DMS 273 (cell line): ENCODE measurements around the gene KRTAP1-4.
"Not testable (repeated sequence)": the region's sequence is repeated elsewhere in the genome, so short reads cannot be mapped to it uniquely, and the experiment has no call there.

Experiments used
- DNase-seq: peaks from one replicate; lab custom pipeline; 2025; ENCODE audit not compliant: unreplicated experiment; lab: John Stamatoyannopoulos, UW

Gene KRTAP1-4

GRCh38 chr17:41029633-41030245 is at the start of gene KRTAP1-4:
Gene KRTAP1-4 (minus strand): TSS chr17:41030195. CDS start chr17:41030078, 117 bp downstream.
- DNase-seq, result peak; percentile 3

GRCh38 chr17:41076788-41077187 is 46.8 kb upstream of the KRTAP1-4 start:
- no peak for DNase-seq

- no peak for DNase-seq
These were observed 43.7 kb upstream of the KRTAP1-4 start for GRCh38 chr17:41073676-41074075.

GRCh38 chr17:41071606-41072360 is 41.8 kb upstream of the KRTAP1-4 start:
- DNase-seq, result peak; percentile 70

- no peak for DNase-seq
These were observed 39.0 kb upstream of the KRTAP1-4 start for GRCh38 chr17:41069031-41069430.

GRCh38 chr17:41067281-41067680 is 37.3 kb upstream of the KRTAP1-4 start:
- no peak for DNase-seq

GRCh38 chr17:41065829-41066624 is 36.0 kb upstream of the KRTAP1-4 start, which contains the start of gene KRTAP2-4:
Gene KRTAP2-4 (minus strand): TSS chr17:41065879. CDS start chr17:41065845, 34 bp downstream.
- DNase-seq, result no peak

- not testable (repeated sequence) for DNase-seq
These were observed 35.2 kb upstream of the KRTAP1-4 start for GRCh38 chr17:41065016-41065689.

- DNase-seq, result no peak
These were observed 34.3 kb upstream of the KRTAP1-4 start for GRCh38 chr17:41064301-41064700.

- DNase-seq, result no peak
These were observed 33.5 kb upstream of the KRTAP1-4 start for GRCh38 chr17:41063449-41063848.

- no peak for DNase-seq
These were observed 32.0 kb upstream of the KRTAP1-4 start for GRCh38 chr17:41061964-41062363.

- DNase-seq, result no peak
These were observed 30.1 kb upstream of the KRTAP1-4 start, which contains the start of gene KRTAP2-3 for GRCh38 chr17:41060052-41060604. Gene KRTAP2-3 (minus strand): TSS chr17:41060114. CDS start chr17:41060050, 64 bp downstream.

GRCh38 chr17:41059276-41060051 is 29.5 kb upstream of the KRTAP1-4 start:
- DNase-seq, result not testable (repeated sequence)

GRCh38 chr17:41058741-41059140 is 28.7 kb upstream of the KRTAP1-4 start:
- DNase-seq, result no peak

- no peak for DNase-seq
These were observed 27.6 kb upstream of the KRTAP1-4 start for GRCh38 chr17:41057547-41057946.

- DNase-seq, result not testable (repeated sequence)
These were observed 25.1 kb upstream of the KRTAP1-4 start, which contains the start of gene KRTAP2-2 for GRCh38 chr17:41055130-41055529. Gene KRTAP2-2 (minus strand): TSS chr17:41055230. CDS start chr17:41055211, 19 bp downstream.

GRCh38 chr17:41054556-41054955 is 24.6 kb upstream of the KRTAP1-4 start:
- not testable (repeated sequence) for DNase-seq

GRCh38 chr17:41054025-41054424 is 24.0 kb upstream of the KRTAP1-4 start:
- no peak for DNase-seq

GRCh38 chr17:41052566-41052965 is 22.6 kb upstream of the KRTAP1-4 start:
- no peak for DNase-seq

- no peak for DNase-seq
These were observed 19.1 kb upstream of the KRTAP1-4 start for GRCh38 chr17:41049110-41049509.
